Prostate gland (tissue), 2 donors: ENCODE data around the gene MAGEA8.
"Not testable (repeated sequence)": the region's sequence is repeated elsewhere in the genome, so short reads cannot be mapped to it uniquely, and the experiment has no call there.

Experiments used
- CTCF ChIP-seq, 4 experiments: fragments of 200-600 bp in 2 of 4; fragments of 450-650 bp in 2 of 4; sonication (generic) in 2 of 4; IDR thresholded peaks; 1 replicate in 3 of 4; 2 replicates in 1 of 4; pipeline ENCODE4 v1.5.1; 2016 to 2019; ENCODE audit warnings: antibody characterized with exemption in 4 of 4, mild to moderate bottlenecking in 2 of 4, moderate library complexity in 2 of 4
- POLR2A ChIP-seq: fragments of 450-650 bp; IDR thresholded peaks from one replicate; pipeline ENCODE4 v1.6.1; 2016; ENCODE audit warnings: antibody characterized with exemption, mild to moderate bottlenecking
- POLR2AphosphoS5 ChIP-seq: sonication (generic); formaldehyde crosslinking; IDR thresholded peaks from one replicate; pipeline ENCODE4 v1.6.1; 2017; ENCODE audit warnings: antibody characterized with exemption

- not testable (repeated sequence) for TF ChIP-seq CTCF (IDR thresholded peaks at IDR 0.05); POLR2A; POLR2AphosphoS5
Measured at GRCh38 chrX:149931355-149931754, 50.4 kb downstream of the MAGEA8 start.
